ENCODE data around the gene DENND1A.

- TF ChIP-seq CTCF (IDR thresholded peaks at IDR 0.05), result no peak
- no peak for TF ChIP-seq SP1 (CRISPR knock-in tag; conservative IDR thresholded peaks at IDR 0.05)
- no peak for TF ChIP-seq ZBTB43 (CRISPR knock-in tag; IDR thresholded peaks at IDR 0.05)
- TF ChIP-seq ZNF232 (CRISPR knock-in tag; IDR thresholded peaks at IDR 0.05), result no peak
- no peak for TF ChIP-seq FOXJ3 (CRISPR knock-in tag; IDR thresholded peaks at IDR 0.05; ENCODE audit: borderline replicate concordance)
- TF ChIP-seq MAX (CRISPR knock-in tag; IDR thresholded peaks at IDR 0.05), result no peak
Observed at GRCh38 chr9:123772967-123773366, 157.0 kb downstream of the DENND1A start.
